NOMO-1 (cell line): ENCODE measurements around the gene KPTN.

Experiments
- DNase-seq, 2 experiments: peaks; one replicate each; lab custom pipeline; 2025; ENCODE audit not compliant: unreplicated experiment in 2 of 2; lab: John Stamatoyannopoulos, UW

Gene KPTN

GRCh38 chr19:47509170-47509847 lies 25.3 kb upstream of the KPTN start:
- no peak for DNase-seq

- DNase-seq, result no peak
Observed at GRCh38 chr19:47508721-47509120, 24.7 kb upstream of the KPTN start.

GRCh38 chr19:47507924-47508553 lies 24.0 kb upstream of the KPTN start:
- no peak for DNase-seq

- no peak for DNase-seq
Observed at GRCh38 chr19:47507012-47507411, 23.0 kb upstream of the KPTN start.

- no peak for DNase-seq
Observed at GRCh38 chr19:47506459-47506858, 22.4 kb upstream of the KPTN start.

GRCh38 chr19:47505506-47505905 lies 21.5 kb upstream of the KPTN start:
- no peak for DNase-seq

- DNase-seq, result no peak
Observed at GRCh38 chr19:47503826-47504150, 19.8 kb upstream of the KPTN start.

- DNase-seq, result no peak
Observed at GRCh38 chr19:47503130-47503825, 19.3 kb upstream of the KPTN start.

- DNase-seq, result no peak
Observed at GRCh38 chr19:47499863-47500830, 16.1 kb upstream of the KPTN start.

- DNase-seq, result no peak
Observed at GRCh38 chr19:47499371-47499770, 15.4 kb upstream of the KPTN start.

GRCh38 chr19:47498561-47498960 lies 14.5 kb upstream of the KPTN start:
- DNase-seq, result no peak

GRCh38 chr19:47497821-47498520 lies 14.0 kb upstream of the KPTN start:
- DNase-seq, result no peak

GRCh38 chr19:47497050-47497766 lies 13.2 kb upstream of the KPTN start:
- no peak for DNase-seq

GRCh38 chr19:47495478-47496372 lies 11.7 kb upstream of the KPTN start:
- DNase-seq, result no peak

- DNase-seq, result no peak
Observed at GRCh38 chr19:47494729-47495128, 10.7 kb upstream of the KPTN start.

- DNase-seq, result no peak
Observed at GRCh38 chr19:47494211-47494547, 10.2 kb upstream of the KPTN start.

- DNase-seq, result no peak
Observed at GRCh38 chr19:47493378-47494210, 9.6 kb upstream of the KPTN start.
